GM21528 (cell line): Measurements from ENCODE around the gene ARHGAP25.

Experiments
- ATAC-seq: cut with Tn5 transposase; IDR thresholded peaks from one replicate; pipeline ENCODE4 v1.9.1; 2021; ENCODE audit warnings: mild to moderate bottlenecking, moderate library complexity; ENCODE audit not compliant: unreplicated experiment, low FRiP score

ARHGAP25 gene

DNA sequence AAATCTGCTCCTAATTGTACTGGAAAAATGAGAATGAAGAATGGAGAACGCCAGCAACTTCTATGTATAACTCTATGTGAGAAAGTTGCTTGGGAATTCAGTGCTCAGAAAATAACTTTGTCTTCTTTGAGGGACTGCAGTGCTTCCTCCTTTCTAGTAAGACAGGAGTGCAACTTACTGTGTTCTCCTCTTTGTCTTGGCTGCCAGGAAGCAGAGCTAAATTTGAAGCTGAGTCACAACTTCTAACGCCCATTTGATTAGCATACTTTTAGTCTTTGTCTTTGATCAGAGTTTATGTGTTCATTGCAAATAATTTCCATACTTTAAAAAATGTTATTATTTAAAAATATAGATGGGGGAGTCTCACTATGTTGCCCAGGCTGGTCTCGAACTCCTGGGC lies 6.6 kb downstream of the ARHGAP25 start:
- no peak for ATAC-seq

DNA sequence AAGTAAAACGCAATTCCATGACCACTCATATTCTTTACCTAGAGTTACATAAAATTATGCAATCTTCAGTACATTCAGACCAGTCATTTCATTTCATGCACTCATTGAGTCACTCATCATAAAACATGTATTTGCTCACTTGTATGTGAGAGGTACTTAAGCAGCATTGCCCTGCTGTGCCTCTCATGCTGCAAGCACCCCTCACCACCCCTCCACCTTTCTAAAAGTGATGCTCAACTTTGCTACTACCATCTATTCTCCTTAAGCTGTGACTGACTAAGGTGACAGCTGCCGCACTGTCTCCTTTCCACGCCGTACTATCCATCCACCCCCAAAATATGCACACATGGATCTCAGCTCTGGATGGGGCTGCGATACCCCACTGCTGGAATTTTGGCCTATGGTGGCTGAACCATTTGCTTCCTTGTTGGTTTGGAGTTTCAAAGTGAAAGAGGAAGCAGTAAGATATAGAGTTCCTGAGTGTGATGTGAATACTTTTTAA lies 7.2 kb downstream of the ARHGAP25 start:
- no peak for ATAC-seq

DNA sequence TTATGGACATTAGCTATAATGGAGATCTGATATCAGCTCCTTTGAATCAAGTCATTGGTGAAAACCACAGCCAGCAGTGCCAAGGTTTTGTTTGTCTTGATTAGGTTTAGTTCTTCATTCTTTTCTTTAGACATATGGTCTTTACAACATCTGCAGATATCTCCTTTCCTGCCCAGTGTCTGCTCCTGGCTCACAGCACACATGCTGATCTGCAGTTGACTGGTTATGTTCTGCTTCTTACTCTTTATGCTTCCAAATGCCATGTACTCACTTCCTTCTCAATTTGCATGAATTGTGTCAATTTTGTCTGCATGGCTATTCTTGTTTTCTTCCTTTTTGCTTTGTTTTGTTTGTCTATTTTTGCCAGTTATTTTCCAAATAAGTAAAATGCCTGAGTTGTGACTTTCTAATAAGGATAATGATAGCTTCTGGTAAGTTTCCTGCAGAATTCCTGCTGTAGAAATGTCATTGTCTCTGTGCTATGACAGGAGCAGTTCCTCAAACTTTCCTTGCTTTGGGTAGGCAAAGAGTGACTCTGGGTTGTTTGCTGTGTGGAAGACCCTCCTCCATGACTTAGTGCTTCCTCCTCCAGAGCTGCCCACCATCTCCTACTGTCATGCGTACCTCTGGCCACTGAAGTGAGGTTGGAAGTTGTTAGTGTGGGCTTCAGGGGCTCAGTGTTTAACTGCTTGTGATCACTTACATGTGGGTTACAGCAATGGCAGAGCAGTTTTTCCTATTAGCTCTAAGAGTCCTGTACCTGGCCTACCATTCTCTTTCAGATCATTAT lies 8.2 kb downstream of the ARHGAP25 start:
- no peak for ATAC-seq

DNA sequence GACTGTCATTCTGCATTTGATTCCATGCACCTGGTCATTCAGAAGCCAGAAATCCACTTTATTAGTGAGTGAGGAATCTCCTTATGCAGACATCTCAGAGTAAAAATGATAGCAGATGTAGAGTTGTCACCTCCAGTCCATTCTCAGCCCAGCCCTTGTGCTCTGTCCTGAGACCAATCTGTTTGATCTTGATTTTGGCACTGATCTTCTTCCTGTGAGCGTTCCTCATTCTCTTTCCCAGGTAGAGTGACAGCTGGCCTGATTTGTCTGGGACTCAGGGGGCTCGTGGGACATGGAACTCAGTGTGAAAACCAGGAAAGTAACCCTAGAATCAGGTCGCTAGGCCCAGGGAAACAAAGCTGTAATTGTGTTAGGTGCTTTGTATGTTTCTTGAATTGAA lies 8.9 kb downstream of the ARHGAP25 start:
- no peak for ATAC-seq

DNA sequence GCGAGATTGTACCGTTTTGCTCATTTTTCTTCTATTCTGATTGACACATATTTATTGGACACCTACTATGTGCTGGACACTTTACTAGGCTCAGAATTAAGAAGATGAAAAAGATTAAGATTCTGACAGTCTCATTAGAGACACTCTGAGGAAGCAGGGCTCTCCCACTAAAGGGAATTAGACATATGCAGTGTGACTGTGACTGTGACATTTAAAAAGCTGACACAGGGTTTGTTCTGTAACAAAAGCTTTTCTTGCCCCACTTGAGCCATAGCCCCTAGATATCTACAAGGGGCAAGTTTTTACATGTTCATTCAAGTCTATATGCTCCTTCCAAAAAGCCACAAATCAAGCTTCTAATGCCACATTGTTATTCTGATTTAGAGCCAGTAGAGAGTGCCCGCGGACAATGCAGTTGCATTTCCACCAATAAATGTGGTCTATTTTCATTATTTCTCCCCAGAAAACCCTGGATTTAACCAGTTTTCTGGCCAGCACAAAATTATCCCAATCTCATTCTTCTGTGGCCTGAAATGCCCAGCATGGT lies 9.8 kb downstream of the ARHGAP25 start:
- no peak for ATAC-seq

DNA sequence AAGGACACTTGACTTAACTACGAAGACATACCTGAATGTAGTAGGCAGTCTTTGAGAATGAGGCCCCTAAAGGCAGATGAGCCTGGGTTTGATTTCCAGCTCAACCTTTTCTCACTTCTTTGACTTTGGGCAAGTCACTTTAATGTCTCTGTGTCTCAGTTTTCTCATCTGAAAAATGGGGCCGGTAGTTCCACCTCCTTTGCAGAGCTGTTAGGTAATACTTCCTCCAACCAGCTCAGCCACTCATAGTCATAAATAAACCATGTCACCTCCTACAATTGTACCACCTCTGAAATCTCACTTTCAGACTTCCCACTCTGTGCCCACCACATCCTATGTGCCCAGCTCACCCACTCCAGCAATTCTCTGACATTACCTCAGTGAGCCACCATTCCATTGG lies 10.4 kb downstream of the ARHGAP25 start:
- no peak for ATAC-seq

DNA sequence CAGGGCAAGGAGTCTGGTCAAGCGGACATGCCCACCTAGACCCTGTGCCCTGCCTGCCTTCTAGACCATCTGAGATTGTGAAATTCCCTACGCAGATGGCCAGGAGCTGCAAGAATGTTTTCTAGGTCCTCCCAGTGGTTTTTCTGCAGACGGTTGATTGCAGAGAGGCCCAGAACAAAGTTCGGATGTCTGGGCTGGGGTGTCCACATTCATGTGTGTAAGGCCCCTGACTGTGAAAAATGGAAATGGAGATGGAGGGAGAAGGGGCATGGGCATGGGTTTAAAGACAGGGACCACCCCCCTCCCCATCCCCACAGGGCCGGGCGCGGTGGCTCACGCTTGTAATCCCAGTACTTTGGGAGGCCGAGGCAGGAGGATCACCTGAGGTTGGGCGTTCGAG lies 11.8 kb downstream of the ARHGAP25 start:
- no peak for ATAC-seq

DNA sequence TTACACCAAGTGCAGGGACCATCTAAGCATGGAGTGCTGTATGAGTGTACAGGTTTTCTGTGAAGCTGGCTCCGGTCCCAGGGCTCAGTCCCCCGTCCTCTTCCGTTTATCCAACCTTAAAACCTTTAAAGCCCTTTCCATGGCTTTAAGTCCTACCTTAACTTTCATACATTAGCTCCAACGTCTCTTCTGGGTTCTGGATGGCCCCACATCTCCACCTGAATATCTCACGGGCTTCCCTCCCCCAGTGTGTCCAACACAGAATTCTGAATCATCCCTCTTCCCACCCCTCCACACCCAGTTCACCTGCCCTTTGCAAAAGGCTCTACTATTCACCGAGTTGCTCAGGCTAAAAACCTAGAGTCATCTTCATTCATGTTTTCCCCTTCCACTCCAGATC lies 12.8 kb downstream of the ARHGAP25 start:
- no peak for ATAC-seq

DNA sequence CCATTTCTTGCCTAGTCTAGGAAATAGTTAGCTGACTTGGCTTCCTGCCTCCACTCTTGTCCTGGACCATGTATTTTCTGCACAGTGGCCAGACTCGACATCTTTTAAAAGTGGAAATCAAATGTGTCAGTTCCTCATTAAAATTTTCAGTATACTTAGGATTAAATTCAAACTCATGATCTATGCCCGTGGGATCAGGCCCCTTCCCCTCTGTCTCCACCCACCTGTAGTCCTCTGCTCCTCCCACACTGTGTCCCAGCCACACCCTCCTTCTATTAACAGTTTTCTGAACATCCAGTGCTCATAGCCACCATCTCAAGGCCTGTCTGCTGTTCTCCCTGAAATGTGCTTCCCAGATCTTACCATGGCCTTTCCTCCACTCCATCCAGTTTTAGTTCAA lies 13.3 kb downstream of the ARHGAP25 start:
- ATAC-seq = no peak

DNA sequence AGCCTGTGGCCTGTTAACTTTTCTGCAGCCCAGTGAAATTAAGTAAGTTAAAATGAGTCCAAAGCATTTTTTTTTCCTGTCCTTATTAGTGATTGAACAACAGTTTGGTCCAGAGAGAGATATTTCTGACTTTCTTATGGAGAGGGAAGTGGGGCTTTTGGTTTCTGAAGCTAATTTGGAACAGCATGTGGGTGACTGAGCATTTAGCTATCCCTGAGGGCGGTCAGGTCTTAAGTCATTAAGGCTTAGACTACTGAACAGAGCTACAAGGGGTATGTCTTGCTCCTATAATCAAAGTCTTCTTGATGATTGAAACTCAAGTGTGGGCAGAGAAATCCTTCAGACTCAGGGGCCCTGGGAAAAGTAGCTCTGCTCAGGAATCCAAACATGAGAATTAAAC lies 14.0 kb downstream of the ARHGAP25 start:
- ATAC-seq = no peak

DNA sequence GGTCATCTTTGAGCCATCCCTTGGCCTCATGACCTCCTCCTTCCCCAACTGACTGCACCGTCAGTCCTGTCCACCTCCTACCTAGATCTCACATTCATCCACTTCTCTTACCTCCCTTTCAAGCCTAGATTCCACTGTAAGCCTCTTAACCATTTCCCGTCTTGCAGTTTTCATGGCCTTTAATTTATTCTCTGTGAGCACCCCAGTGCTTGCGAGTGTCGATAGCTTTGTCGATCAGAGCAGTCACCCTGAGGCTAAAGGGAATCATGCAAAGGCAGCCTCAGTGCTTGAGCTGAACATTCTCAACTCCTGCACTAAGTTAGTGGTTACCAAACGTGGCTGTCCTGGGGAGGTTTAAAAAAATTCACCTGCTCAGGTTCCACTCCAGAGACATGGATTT lies 14.7 kb downstream of the ARHGAP25 start:
- ATAC-seq = no peak

DNA sequence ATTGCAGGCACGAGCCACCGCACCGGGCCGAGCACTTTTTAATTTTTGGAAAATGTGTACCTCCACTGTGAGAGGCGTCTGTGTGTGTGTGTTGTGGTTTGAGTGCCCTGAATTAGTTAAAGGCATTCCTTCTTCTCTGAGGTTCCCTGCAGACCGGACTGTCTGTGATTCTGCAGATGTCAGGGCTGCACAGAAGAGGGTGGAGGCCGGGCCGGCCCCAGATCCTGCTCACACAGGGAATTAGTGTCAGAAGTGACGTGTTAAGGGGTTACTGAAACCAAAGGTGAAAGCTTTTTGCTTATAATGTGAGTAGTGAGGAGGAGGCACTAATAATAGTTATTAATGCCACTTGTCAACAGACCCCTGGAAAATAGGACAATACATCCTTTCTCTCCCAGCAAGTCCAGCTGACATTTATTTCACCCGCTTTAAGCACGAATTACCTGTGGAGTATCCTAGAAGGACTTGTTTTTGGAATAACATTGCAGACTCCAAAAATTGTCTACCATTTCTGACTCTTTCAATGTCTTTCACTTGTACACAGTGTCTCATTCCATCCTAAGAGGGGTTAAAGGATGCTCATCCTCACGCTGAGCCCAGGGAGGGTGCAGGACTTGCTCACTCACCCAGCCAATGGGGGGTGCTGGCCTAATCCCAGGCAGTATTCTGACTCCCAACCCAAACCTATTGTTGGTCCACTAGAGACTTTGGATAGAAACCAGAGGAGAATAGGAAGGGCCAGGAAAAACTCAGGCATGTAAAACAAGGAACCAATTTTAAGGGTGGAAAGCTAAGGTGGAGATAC lies 16.2 kb downstream of the ARHGAP25 start:
- no peak for ATAC-seq

DNA sequence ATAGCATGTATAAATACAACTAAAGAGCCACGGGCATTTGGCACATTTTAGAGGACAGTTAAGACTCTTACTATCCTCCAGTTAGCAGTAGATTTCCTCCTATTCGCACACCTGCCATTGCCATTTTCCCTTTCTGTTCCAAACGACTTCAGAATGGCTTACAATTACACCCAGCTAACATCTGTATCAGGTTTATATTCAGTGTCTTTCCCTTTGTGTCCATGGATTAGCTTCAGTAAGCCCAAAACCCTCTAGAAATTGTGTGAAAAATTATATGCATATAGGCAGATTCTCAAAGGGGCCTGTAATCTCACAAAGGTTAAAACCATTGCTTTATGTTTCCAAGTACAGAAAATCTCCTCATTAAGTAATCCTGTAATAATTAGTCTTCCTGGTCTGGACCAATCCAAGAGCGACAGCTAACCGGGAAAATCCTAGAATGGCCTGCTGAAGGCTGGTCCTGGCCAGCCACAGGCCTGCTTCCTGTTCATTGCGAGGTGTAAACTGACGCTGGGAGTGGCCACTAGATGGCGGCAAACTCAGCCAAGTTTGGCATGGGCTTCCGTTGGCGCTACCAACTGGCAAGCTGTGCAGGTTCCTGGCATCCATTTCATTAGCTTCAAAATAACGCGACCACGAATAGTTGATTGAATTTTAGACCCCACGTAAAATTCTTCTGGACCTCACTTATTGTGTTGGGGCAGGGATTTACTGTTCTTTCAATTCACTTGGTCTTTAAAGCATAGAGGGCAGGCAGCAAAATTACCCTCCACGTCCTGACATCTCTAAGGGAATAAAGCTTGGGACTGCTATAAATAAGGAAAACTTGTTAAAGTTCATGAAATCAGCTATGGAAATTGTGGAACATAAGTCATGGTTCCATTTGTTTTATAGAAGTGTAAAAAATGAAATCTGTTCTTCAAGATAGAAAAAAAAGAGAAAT lies 17.1 kb downstream of the ARHGAP25 start:
- peak; percentile 91 for ATAC-seq

DNA sequence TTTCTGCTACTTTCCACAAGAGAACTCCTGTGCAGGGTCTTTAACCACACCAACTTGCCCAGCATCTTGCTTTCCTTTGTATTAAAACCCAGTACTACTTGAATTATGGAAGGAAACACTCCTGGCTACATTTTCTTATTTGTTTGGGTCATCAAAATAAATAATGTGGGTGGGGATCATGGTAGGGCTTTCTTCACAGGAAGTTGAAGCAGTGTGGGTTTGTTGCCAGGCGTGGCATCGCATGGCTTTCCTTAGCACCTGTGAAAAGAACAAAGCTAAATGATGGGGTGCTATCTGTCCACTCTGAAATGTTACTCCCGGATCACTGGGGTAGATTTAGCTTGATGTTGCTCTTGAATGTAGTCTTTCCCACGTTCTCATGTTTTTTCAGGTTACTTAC lies 18.7 kb downstream of the ARHGAP25 start:
- no peak for ATAC-seq

DNA sequence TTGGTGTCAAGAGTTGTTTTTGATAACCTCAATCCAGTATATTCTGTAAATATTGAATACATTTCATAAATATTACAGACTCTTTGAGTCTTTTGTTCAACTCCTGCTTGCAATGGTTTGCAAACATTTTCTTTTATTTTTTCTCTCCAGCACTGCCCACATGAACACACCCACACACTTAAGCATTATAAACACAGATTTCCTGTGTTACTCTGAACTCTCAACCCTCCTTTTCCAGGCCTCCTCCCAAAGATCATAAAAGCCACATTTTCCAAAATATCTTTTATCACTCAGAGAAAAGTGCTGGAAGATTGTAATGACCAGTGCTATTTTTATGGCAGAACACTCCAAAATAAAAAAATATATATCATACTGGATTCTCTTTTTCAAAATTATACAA lies 20.5 kb downstream of the ARHGAP25 start:
- ATAC-seq = no peak

DNA sequence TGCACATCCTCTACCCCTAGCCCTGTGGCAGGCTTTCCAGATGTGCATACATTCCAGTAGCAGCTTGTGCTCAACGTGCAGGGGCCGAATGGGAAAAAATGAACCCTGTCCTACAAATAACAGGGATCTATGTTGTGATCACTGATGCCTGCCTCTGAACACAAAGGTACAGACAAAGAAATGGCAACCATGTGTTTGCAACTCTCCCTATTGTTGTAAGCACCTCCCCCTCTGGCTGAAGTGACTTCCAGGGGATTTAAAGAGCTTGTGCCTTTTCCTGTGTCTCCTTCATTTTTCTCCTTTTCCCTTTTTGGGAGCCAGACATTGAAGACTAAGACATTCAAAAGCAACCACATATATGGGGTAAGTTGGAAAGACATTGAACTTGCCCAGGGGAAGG lies 21.6 kb downstream of the ARHGAP25 start:
- no peak for ATAC-seq

DNA sequence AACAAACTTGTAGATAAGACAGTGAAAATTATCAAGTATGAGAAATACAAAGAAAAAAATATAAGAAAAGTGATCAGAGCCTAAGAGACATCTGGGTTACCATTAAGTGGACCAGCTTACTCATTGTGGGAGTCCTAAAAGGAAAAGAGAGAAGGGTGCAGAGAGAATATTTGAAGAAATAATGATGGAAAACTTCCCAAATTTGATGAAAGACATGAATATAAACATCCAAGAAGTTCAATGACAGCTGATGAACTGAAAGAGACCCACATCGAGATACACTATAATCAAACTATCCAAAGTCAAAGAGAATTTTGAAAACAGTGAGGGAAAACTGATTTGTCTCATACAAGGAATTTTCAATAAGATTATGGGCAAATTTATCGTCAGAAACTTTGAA lies 22.5 kb downstream of the ARHGAP25 start:
- ATAC-seq = no peak

DNA sequence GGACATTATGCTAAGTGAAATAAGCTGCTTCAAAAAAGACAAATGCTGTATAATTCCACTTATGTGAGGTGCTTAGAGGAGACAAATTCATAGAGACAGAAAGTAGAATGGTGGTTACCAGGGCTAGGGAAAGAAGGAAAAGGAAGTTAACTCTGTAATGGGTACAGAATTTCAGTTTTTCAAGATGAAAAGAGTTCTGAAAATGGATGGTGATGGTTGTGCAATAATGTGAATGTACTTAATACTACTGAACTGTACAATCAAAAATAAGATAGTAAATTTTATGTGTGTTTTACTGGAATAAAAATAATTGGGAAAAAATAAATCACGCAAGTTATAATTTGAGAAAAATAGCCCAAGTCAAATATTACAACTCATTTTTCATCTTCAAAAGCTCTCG lies 27.5 kb downstream of the ARHGAP25 start:
- ATAC-seq = no peak

DNA sequence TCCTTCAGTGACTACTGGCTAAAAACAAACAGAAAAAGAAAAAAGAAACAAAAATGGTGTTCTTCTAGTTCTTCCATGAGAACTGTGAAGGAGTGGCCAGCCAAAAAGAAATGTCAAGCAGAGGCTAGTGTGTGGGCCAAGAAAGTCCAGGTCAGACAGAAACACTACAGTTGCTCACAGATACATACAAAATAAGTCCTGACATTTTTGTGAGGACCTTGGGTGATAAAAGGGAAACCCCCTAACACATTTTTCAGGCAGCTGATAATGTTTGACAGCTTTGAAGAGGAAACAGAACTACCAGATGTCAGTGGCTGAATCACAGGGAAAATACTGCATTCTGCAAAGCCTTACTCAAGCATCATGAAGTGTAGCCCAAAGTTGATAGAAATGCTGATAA lies 28.1 kb downstream of the ARHGAP25 start:
- ATAC-seq = no peak

DNA sequence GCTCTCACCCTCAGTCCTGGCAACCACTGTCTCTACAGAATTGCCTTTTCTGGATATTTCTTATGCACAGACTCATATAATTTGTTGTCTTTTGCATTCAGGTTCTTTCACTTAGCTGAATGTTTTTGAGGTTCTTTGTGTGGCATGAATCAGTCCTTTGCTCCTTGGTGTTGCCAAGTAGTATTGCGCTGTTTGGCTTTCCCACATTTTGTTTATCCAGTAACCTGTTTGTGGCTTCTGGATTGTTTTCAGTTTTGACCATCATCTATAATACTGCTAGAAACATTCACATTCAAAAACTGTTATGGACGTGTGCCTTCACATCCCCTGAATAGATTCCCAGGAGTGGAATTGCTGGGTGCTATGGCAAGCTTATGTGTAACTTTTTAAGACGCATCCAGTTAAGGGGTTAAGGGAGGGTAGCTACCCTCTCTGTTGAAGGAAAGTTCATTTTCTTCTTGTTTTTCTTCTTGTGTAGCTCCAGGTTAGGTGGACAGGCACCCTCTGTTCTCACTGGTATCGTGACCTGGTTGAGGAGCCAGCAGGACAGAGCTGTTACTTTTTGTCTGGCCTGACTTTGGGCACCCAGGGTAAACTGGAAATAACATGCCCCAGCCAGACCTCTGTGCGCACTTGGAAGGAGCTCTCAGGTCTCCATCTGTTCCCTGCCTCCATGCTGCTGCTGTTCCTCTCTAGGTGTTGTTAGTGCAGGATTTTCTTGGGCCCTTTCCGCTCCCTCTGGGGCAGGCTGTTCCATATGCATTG lies 29.6 kb downstream of the ARHGAP25 start:
- ATAC-seq = no peak
